Endothelial cell of umbilical vein (primary cell): ENCODE measurements around the gene CD247. TPM values are rescaled to one million over a fixed set of nuclear protein-coding genes. Genes with fewer than 3 reads are reported as not detected.

Experiments
- BruUV-seq: library from RNA; stranded (reverse); fragments of 400-500 nt; replicated peaks from 2 replicates; lab custom pipeline; 2021; lab: Mats Ljungman, UMichigan
- CTCF ChIA-PET: fragments of 300-600, 350-600 bp; sonication (Branson Sonifier 250); formaldehyde crosslinking; loops from one replicate; lab custom pipeline; 2021; ENCODE audit warnings: antibody characterized with exemption, inconsistent platforms; lab: Charles Lee
- POLR2A ChIA-PET: fragments of 300-600, 350-600 bp; sonication (Branson Sonifier 250); formaldehyde crosslinking; loops from one replicate; lab custom pipeline; 2021; ENCODE audit warnings: antibody characterized with exemption, inconsistent platforms; lab: Charles Lee
- DNase-seq: peaks from one replicate; pipeline ENCODE4 v3.0.0-alpha.2; 2011; ENCODE audit warnings: low read depth, low spot score
- FAIRE-seq: peaks from 2 replicates; lab custom pipeline; 2011; peaks lifted over from hg19 to GRCh38; lab: Jason Lieb, UNC
- H2AFZ ChIP-seq: 2 replicates; pipeline ENCODE4 v1.6.0; 2012; ENCODE audit warnings: low read depth, low read length, control low read depth, inconsistent platforms
- H3K27ac ChIP-seq: 2 replicates; pipeline ENCODE4 v1.5.1; 2011; ENCODE audit warnings: low read depth, mild to moderate bottlenecking, control low read depth, low read length, moderate library complexity; ENCODE audit not compliant: insufficient read depth
- H3K27me3 ChIP-seq, 2 experiments: 2 replicates each; pipeline versions ENCODE4 v1.6.0 to v1.6.1; 2011; ENCODE audit warnings: low read length in 2 of 2, mixed read lengths in 1 of 2; ENCODE audit not compliant: control insufficient read depth in 2 of 2, insufficient read depth in 2 of 2
- H3K36me3 ChIP-seq, 2 experiments: 2 replicates in 1 of 2; 3 replicates in 1 of 2; pipeline ENCODE4 v1.5.1; 2011; ENCODE audit warnings: low read length in 2 of 2, mild to moderate bottlenecking in 1 of 2, moderate library complexity in 1 of 2; ENCODE audit not compliant: control insufficient read depth in 2 of 2, insufficient read depth in 2 of 2; ENCODE audit errors: extremely low read depth in 1 of 2
- H3K4me1 ChIP-seq: 3 replicates; pipeline ENCODE4 v1.5.1; 2011; ENCODE audit warnings: mild to moderate bottlenecking, low read length; ENCODE audit not compliant: control insufficient read depth, insufficient read depth; ENCODE audit errors: extremely low read depth
- H3K4me2 ChIP-seq: 2 replicates; pipeline ENCODE4 v1.6.1; 2011; ENCODE audit warnings: low read length, control low read depth, mixed read lengths; ENCODE audit not compliant: insufficient read depth
- H3K4me3 ChIP-seq, 3 experiments: fragments of 200-600 bp in 1 of 3; sonication (generic), shearing (Covaris generic) in 1 of 3; replicated peaks in 1 of 3; 2 replicates each; pipeline ENCODE4 v1.5.1; 2011 to 2016; ENCODE audit warnings: control low read depth in 3 of 3, low read length in 3 of 3, mild to moderate bottlenecking in 2 of 3, inconsistent platforms in 1 of 3, low read depth in 1 of 3, moderate library complexity in 1 of 3; ENCODE audit not compliant: insufficient read depth in 1 of 3
- H3K79me2 ChIP-seq: 2 replicates; pipeline ENCODE4 v1.6.0; 2012; ENCODE audit warnings: low read length, inconsistent platforms; ENCODE audit not compliant: control insufficient read depth, insufficient read depth
- H3K9ac ChIP-seq: replicated peaks from 2 replicates; pipeline ENCODE3; 2011; ENCODE audit warnings: low read length, control low read depth; ENCODE audit not compliant: insufficient read depth; ENCODE audit errors: extremely low read depth
- H3K9me1 ChIP-seq: replicated peaks from 3 replicates; pipeline ENCODE4 v1.6.0; 2011; ENCODE audit warnings: mild to moderate bottlenecking, low read length; ENCODE audit not compliant: control insufficient read depth, insufficient read depth; ENCODE audit errors: extremely low read depth
- H3K9me3 ChIP-seq: replicated peaks from 2 replicates; pipeline ENCODE4 v1.5.1; 2012; ENCODE audit warnings: low read length, inconsistent platforms; ENCODE audit not compliant: control insufficient read depth, insufficient read depth
- H4K20me1 ChIP-seq: replicated peaks from 2 replicates; pipeline ENCODE3; 2011; ENCODE audit warnings: mild to moderate bottlenecking, low read length; ENCODE audit not compliant: control insufficient read depth, insufficient read depth; ENCODE audit errors: extremely low read depth
- CTCF ChIP-seq, 2 donors: IDR thresholded peaks; 1 replicate in 1 of 2; 2 replicates in 1 of 2; pipeline ENCODE4 v1.5.1; 2011; ENCODE audit warnings: low read length in 2 of 2, mild to moderate bottlenecking in 2 of 2, moderate library complexity in 2 of 2, control low read depth in 1 of 2, inconsistent platforms in 1 of 2, low read depth in 1 of 2; ENCODE audit not compliant: insufficient read depth in 1 of 2; ENCODE audit errors: extremely low read depth in 1 of 2
- EZH2 ChIP-seq: IDR thresholded peaks from 2 replicates; pipeline ENCODE4 v1.6.1; 2012; ENCODE audit warnings: borderline replicate concordance, low read depth, mild to moderate bottlenecking, moderate library complexity, low read length, inconsistent platforms; ENCODE audit not compliant: severe bottlenecking
- FOS ChIP-seq: IDR thresholded peaks from 2 replicates; pipeline ENCODE4 v1.6.1; 2011; ENCODE audit warnings: mild to moderate bottlenecking, low read length, moderate library complexity, borderline replicate concordance; ENCODE audit not compliant: insufficient read depth
- GATA2 ChIP-seq: IDR thresholded peaks from 2 replicates; pipeline ENCODE4 v1.7.0; 2011; ENCODE audit warnings: low read depth, mild to moderate bottlenecking, moderate library complexity, mixed read lengths, low read length; ENCODE audit not compliant: insufficient read length, insufficient read depth
- JUN ChIP-seq: IDR thresholded peaks from 2 replicates; pipeline ENCODE4 v1.6.1; 2011; ENCODE audit warnings: borderline replicate concordance, low read depth; ENCODE audit not compliant: insufficient read length, insufficient read depth
- MAX ChIP-seq: IDR thresholded peaks from 2 replicates; pipeline ENCODE4 v1.6.1; 2011; ENCODE audit not compliant: insufficient read depth, insufficient read length
- MYC ChIP-seq: IDR thresholded peaks from one replicate; pipeline ENCODE4 v1.6.1; 2011; ENCODE audit warnings: mild to moderate bottlenecking, low read depth, low read length
- POLR2A ChIP-seq: IDR thresholded peaks from 2 replicates; pipeline ENCODE4 v1.6.1; 2012; ENCODE audit warnings: low read depth, mild to moderate bottlenecking, control low read depth, low read length
- POLR2AphosphoS5 ChIP-seq: IDR thresholded peaks from 2 replicates; pipeline ENCODE4 v1.6.1; 2012; ENCODE audit warnings: low read depth, mild to moderate bottlenecking, control low read depth, low read length, moderate library complexity; ENCODE audit not compliant: insufficient read depth
- dilution Hi-C: fragments of 300-500 bp; cut with MboI; formaldehyde crosslinking; loops from one replicate; pipeline ENCODE4 v1.15.0; 2019; ENCODE audit warnings: low sequenced_read_pairs; ENCODE audit not compliant: extremely low pct_ligation_motif_present
- intact Hi-C: fragments of 100-400 bp; cut with micrococcal nuclease; formaldehyde crosslinking; loops from one replicate; pipeline ENCODE4 v1.10.0; 2022
- polyA plus RNA-seq, 4 experiments: library from polyadenylated mRNA; depleted of rRNA in 3 of 4; stranded (reverse) in 3 of 4; unstranded in 1 of 4; fragments of >200 nt; gene quantifications; 2 replicates each; pipeline versions ENCODE4 v1.2.1 to v1.2.3, GENCODE V29; 2011 to 2012; ENCODE audit warnings: missing spikeins in 1 of 4
- total RNA-seq: library from RNA; stranded (reverse); gene quantifications from 2 replicates; pipeline ENCODE4 v1.2.3, GENCODE V29; 2021

The CD247 gene
- total and polyA plus RNA-seq, 2 donors (not counting 3 experiments of a cell fraction or from before 2014, with no cell fraction given), result not detected

DNA sequence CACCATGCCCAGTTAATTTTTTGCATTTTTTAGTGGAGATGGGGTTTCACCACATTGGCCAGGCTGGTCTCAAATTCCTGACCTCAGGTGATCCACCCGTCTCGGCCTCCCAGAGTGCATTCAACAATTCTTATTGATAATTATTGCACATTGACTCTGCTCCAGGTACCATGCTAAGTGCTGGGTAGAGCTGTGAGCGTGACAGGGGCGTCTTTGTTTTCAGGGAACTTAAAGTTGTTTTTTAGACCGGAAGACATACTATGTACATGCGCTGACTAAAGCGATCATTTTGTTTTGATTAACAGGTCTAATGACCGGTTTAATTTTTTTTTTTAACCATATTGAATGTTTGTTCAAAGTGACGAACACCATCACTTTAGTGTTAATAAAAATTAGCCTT, 4.0 kb downstream of the CD247 start:
- no peak for FAIRE-seq
- intact Hi-C loops, result no loop called here
- no peak for TF ChIP-seq MAX
- no peak for TF ChIP-seq CTCF (IDR thresholded peaks at IDR 0.05; ENCODE audit: extremely low read depth in 1 of 2, insufficient read depth in 1 of 2, low read depth in 1 of 2, low read length in 2 of 2)
- no peak for TF ChIP-seq POLR2AphosphoS5
- no peak for TF ChIP-seq JUN
- no peak for TF ChIP-seq GATA2
- no peak for TF ChIP-seq POLR2A
- no peak for TF ChIP-seq MYC
- no peak for TF ChIP-seq FOS
- TF ChIP-seq EZH2, result no peak
- Histone ChIP-seq H3K79me2 (no peaks in the 10 kb centered on the region), H3K27me3 (peaks cover 0 to 3% of the 10 kb centered on the region in 2 experiments), H2AFZ (no peak overlapping the region), H3K4me2 (no peak overlapping the region), H3K36me3 (no peaks in the 10 kb centered on the region), H3K9ac (no peak overlapping the region), H3K4me1 (no peaks in the 10 kb centered on the region), H3K27ac (no peak overlapping the region), H3K4me3 (no peak overlapping the region), H3K9me1 (no peaks in the 10 kb centered on the region), H3K9me3 (no peaks in the 10 kb centered on the region), H4K20me1 (no peaks in the 10 kb centered on the region)
- CTCF ChIA-PET, result interaction anchor here (1.8 kb wide), 1 partner anchor 19 kb away, joined by 6 read pairs; no protein-coding TSS in a partner anchor
- dilution Hi-C loops, result no loop called here
- DNase-seq, result no peak
- POLR2A ChIA-PET, result no interaction called here
- BruUV-seq, result no TSS peak
